ENCODE data around the gene CCT4. TPM values are rescaled to one million over a fixed set of nuclear protein-coding genes. Genes with fewer than 3 reads are reported as not detected.

The CCT4 gene
- total RNA-seq, result 95.9 and 112 TPM in 2 replicates

GRCh38 chr2:61888267-61889055 is at the start of gene CCT4:
Gene CCT4, minus strand, starts transcription at chr2:61888656. Its CDS starts 149 bp downstream, at chr2:61888507.

GRCh38 chr2:61905372-61906185 is 17.1 kb upstream of the CCT4 start, which contains the start of gene COMMD1:
Gene COMMD1, plus strand, starts transcription at chr2:61905674. Its CDS starts 5 bp downstream, at chr2:61905679.

GRCh38 chr2:61853847-61854563 is 34.5 kb downstream of the CCT4 start, which contains the start of gene FAM161A:
Gene FAM161A, minus strand, starts transcription at chr2:61854060. Its CDS starts 19 bp downstream, at chr2:61854041.

Other genes starting within 250 kb of the CCT4 start
- gene FAM161A, start 34.6 kb downstream of the CCT4 start, total RNA-seq, result 0.65 and 1.3 TPM in 2 replicates
- 34.7 and 45.9 TPM in 2 replicates for gene COMMD1, start 17.0 kb upstream of the CCT4 start, total RNA-seq

All from cardiac atrium fibroblast (primary cell).